HL-60/S4 (cell line): ENCODE measurements around the gene KLK7.

ENCODE experiments used
- in situ Hi-C: fragments of 300-500 bp; cut with MboI; formaldehyde crosslinking; loops from 2 replicates; pipeline ENCODE4 v1.14.3; 2022; ENCODE audit warnings: low sequenced_read_pairs

The KLK7 gene

DNA sequence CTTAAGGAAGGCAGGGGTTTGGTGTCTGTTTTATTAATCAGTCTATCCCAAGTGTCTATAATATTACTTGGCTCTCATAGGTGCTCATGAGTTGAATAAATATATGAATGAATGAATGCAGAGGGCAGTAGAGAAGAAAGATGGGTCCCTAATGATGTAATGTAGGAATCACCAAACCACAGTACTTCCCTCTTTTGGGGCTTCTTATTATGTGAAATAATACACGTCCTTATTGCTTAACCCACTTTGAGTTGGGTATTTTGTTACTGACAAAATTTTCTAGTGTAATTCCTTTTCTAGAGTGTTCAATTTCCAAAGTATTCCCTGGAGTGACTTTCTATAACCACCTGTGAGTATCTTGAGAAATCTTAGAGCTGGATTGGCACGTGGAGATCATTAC is 44.1 kb downstream of the KLK7 start:
- in situ Hi-C loops = no loop called here

DNA sequence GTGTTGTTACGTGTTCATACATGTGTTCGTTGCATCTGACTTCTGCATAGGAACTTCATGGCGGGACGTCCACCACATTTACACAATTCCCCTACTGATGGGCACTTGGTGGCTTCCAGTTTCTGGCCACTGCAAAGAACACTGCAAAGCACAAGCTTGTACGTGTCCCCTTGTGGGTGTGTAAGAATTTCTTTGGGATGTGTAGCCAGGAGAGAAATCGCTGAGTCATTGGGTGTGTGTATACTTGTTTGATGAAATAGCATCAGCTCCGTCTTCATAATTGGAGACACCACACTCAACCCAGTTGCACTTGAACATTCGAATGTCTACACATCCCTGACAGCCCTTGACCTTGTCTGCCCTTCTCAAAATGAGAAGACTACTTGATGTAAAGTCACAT is 50.1 kb downstream of the KLK7 start:
- in situ Hi-C loops = no loop called here

DNA sequence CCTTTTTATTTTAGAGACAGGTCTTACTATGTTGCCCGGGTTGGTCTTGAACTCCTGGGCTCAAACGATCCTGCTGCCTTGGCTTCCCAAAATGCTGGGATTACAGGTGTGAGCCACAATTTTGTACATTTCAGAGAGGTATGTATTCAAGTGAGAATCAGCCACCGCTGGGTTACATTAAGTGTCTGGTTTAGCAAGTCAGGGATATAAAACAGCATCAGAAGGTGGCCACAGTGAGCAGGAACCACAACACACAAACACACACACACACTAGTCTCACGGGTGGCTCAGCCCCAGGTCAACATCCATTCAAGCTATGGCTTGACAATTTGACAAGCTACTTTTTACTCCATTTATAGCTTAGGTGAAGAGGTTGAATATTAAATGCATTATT is 51.0 kb downstream of the KLK7 start:
- in situ Hi-C loops = no loop called here

DNA sequence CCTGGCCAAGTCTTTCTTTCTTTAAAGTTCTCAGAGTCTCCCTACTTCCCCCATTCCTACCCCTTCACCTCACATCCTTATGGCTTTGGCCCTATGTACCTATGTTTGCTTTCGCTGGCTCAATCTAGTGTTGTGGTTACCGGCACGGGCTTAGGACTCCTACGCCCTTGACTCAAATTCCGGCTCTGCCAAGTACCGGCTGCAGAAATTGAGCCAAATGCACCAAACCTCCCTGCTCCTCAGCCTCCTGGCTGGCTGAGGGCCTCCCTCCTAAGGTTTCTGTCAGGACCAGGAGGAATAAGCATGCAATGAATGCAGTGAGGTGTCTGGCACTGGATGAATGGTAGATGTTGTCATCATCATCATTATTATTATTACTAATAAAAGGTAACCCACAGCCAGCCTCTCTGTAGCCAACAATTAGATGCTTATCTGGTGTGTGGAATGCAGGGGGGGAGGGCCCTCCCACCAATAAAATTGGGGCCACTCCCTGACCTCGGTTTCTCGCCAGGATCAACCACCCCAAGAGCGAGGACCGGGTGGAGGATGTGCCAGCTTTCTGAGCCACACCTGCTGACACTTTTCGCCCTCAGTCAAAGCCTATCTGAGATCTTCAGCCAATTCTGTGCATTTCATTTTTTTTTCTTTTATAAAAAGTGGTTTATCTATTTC is 51.6 kb downstream of the KLK7 start:
- in situ Hi-C loops = no loop called here

DNA sequence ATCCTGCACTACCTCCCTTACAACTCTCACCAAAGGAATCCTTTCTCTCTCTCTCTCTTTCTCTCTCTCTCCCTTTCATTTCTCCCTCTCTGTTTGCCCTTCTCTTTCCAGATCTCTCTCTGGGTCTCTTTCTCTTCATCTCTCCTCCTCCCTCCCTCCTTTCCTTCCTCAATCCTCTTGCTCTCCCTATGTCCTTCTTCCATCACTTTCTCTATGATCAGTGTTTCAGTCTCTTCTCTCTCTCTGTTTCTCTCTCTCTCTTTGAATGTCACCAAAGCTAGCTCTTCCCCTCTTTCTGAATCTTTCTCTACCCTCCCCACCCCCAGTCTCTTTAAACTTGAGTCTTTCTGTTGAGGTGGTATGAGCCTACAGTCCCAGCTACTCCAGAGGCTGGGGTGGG is 52.7 kb downstream of the KLK7 start:
- in situ Hi-C loops = no loop called here

DNA sequence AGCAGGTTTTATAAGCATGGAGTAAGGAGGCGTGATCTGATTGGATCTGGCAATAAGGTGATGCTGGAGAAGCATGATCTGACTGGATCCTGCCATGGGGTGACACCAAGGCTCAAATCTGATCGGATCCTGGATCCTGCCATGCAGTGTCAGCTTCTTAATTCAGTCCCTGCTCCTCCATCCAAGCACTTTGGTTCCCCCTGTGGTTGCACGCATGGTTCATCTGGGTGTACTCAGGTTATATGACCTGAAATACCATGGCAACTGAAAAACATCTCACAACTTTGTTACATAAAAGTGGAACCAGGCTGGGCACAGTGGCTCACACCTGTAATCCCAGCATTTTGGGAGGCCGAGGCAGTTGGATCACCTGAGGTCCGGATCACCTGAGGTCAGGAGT is 54.9 kb downstream of the KLK7 start:
- in situ Hi-C loops = no loop called here
